T-helper 1 cell treated with Interleukin-12 subunit alpha and Interleukin-12 subunit beta and Interleukin-4 antibody, amounts not matched to agents 30 ng/mL and 1 ng/mL, for 36 hours (primary cell): ENCODE data around the gene NKX3-2. TPM values are rescaled to one million over a fixed set of nuclear protein-coding genes. Genes with fewer than 3 reads are reported as not detected.

Experiments
- intact Hi-C: fragments of 100-400 bp; cut with micrococcal nuclease; formaldehyde crosslinking; loops from one replicate; pipeline ENCODE4 v1.15.1; 2024
- total RNA-seq: library from RNA; stranded (reverse); gene quantifications from 2 replicates; pipeline ENCODE4 v1.2.3, GENCODE V29; 2022

Gene NKX3-2
- total RNA-seq, 1 donor from 2014 or later, result not detected

DNA sequence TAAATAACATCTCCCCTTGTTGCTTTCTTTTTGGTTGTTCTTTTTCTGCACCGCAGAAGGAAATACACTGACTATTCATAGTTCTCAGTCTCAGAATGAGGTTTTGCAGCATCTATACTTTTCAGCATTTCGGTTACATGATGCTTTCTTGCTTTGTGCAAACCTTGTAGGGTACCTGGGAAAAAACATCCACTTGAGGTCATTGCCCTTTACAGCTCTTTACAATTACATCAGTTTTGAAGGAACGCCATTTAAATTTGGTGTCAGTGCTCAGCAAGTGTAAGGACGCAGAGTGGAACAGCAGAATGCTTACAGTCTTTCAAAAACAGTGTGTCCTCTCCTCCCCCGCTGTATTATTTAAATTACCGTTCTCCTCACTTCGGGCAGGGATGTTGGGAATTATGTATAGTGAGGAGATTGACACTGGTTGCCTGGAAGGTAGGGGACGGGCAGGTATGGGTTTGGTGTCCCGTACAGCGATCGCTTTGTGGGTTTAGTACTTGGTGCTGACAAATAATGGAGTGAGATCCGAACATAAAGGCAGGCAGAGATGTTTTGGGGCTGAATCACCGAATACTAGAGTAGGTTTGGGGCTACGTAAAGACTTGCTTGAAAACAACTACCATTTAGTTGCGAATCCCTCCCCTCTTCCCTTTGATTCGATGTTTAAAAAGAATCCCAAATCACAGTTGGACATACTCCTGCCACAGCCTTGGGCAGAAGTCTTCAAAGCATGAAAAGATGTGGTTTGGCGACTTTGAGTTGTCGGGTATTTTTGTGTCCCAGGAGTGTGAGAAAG, 2.0 kb upstream of the NKX3-2 start:
- intact Hi-C loops, result loop anchor here (2.0 to 10.0 kb wide), 2 partner anchors 18 to 882 kb away; no protein-coding TSS in a partner anchor

DNA sequence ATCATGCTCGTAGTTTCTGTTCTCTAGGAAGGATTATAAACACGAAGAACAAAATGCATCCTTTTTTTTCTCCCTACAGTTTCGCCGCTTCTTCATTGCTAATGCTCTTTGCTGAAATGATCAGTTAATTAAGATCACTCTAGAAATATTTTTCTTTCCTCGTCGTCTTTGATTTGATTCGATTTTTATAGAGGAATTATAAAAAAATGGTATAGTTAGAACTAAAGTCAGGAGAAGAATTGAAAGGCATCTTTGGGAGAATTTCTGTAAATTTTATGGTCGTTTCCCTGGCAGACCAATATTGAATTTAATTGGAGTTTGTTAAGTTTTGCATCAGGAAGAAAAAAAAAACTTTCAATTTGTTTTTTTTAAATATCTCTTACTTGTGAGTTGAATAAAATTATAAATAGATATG, 1.1 kb upstream of the NKX3-2 start:
- intact Hi-C loops, result loop anchor here (10.0 kb wide), 1 partner anchor 881 kb away; no protein-coding TSS in a partner anchor

DNA sequence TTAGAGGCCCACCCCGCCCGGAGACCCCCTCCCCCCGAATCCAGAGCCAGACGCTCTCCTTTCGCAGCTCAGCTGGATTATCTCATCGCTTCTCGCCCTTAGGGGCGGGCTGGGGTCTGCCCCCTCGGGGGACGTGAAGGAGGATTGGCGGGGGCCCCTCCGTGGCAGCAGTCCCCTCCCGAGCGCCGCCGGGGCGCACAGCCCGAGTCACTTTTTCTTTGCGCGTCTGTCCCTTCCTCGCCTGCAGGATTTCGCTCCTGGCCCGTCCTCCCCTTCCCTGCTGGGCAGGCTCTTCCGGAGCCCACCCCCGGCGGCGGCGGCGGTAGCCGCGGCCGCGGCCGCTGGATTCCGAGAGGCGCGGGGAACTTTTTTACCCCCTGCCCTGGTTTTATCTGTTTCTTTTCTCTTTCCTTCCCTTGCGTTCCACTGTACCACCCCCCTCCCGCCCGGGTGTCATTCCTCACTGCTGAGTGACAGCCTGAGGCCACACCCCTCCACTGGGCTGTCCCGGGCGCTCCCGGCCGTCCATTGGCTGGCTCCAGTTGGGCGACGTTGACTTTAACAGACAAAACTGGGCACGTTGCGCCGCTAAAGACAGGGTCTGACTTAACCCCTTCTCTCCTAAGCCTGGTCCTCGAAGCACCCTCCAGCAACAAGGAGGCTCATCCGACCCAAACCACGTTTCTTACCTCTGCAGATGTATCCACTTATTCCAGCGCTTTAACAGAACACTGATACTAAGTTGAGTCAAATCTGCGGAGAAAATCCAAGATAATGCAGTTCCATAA, 492 bp upstream of the NKX3-2 start:
- intact Hi-C loops, result loop anchor here (10.0 kb wide), 1 partner anchor 880 kb away; no protein-coding TSS in a partner anchor

- intact Hi-C loops, result loop anchor here (10.0 kb wide), 1 partner anchor 878 kb away; no protein-coding TSS in a partner anchor
These were observed 1.1 kb downstream of the NKX3-2 start for GRCh38 chr4:13543032-13543838.

DNA sequence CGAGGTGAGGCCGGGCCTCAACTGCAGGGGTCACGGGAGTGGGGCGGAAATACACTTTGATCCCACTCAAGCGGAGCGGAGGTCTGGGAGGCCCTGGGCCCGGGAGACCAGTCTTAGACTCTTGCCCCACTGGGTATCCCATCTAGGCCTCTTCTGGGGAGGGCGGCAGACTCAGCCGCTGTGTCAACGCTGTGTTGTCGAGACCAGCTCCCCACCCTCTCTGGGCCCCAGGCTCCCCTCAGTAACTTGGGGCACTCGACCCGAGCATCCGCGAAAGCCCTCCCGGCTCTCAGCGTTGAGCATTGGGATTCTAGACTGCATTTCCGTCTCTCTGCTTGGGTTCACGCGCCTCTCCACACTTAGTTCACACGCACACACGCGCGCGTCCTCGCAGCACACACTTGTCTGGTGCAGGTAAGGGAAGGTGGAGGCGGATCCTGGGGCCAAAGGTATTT, 1.7 kb downstream of the NKX3-2 start:
- intact Hi-C loops, result loop anchor here (10.0 kb wide), 1 partner anchor 878 kb away; no protein-coding TSS in a partner anchor

- intact Hi-C loops, result loop anchor here (10.0 kb wide), 1 partner anchor 877 kb away; no protein-coding TSS in a partner anchor
These were observed 2.4 kb downstream of the NKX3-2 start for GRCh38 chr4:13541720-13542576.

GRCh38 chr4:13541176-13541604, 3.1 kb downstream of the NKX3-2 start:
- intact Hi-C loops, result loop anchor here (10.0 kb wide), 1 partner anchor 876 kb away; no protein-coding TSS in a partner anchor

- intact Hi-C loops, result loop anchor here (10.0 kb wide), 1 partner anchor 876 kb away; no protein-coding TSS in a partner anchor
These were observed 3.7 kb downstream of the NKX3-2 start for GRCh38 chr4:13540446-13541175.

- intact Hi-C loops, result loop anchor here (1.0 to 10.0 kb wide), 2 partner anchors 12 to 875 kb away; no protein-coding TSS in a partner anchor
These were observed 4.5 kb downstream of the NKX3-2 start for GRCh38 chr4:13539619-13540445.

GRCh38 chr4:13539047-13539618, 5.2 kb downstream of the NKX3-2 start:
- intact Hi-C loops, result loop anchor here (1.0 kb wide), 1 partner anchor 11 kb away; no protein-coding TSS in a partner anchor

DNA sequence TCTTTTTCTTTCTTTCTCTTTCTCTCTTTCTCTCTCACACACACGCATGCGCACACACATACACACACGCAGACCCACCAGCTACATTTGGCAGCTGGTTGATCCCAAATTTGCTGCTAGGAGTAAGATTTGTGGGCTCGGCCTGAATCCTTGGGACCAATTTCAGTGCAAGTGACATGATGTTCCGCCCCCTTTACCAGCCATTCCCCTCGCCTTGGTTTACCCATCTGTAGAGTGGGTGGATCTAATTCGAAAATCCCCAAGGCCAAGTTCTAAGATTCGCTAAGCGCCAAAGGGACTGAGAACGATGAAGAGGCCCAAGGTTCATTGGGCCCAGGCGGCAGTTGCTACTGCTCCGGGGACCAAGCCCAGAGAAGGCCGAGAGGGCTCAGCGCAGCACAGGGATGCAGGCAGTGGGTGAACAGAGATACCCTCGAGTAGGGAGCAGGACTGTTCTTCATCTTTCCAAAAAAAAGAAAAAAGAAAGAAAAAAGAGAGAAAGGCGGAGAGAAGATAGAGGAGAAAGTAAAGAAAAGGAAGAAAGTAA, 5.8 kb downstream of the NKX3-2 start:
- intact Hi-C loops, result no loop called here

DNA sequence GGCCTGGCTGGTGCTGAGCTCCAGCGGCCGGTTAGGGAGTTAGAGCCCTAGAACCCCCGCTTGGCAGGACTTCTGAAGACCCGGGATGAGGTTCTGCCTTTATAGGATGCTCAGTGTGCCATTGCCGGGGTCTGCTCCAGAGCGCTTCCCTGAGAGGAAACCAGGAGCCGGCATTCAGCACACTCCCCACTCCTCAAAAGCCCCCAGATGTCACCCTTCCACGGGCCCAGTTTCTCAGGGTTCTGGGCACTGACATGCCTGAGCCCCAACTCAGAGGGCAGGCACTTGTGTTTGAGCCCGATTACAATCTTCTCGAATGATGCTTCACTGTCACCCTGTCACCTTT, 6.5 kb downstream of the NKX3-2 start:
- intact Hi-C loops, result no loop called here

DNA sequence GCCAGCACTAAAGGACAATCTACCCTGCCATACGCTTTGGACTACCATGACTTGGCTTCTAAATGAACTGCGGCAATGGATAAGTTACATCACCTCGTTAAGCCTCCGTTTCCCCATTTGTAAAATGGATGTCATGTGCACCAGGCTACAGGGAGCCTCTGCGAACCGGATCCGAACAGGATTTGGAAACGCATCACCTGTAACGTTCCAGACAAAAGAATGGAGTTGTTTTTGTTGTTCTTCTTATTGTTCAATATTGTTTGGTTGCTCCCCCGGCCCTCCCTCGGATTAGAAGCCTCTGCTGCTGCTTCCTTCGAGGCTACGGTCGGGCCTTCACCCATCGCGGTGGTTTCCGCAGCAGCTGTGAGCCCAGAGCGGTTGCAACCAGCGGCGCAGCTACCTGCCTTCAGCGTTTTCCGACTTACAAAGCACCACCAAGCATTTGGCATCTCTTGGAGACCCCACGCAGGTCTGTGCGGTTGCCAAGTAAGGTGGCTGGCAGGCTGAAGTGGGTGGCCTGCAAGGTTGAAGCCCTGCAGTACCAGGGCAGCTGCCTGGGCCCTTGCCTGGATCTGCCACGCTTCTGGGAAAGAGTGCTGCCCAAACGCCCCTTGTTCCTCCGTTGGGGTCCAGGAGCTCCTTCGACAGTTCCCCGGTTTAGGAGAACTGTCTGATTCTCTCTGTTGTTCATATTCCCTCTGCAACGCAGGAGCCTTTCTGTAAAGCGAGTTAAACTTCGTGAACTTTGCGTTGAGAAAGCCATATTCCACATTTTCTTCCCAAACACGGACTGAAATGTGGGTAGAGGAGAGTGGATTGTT, 7.1 kb downstream of the NKX3-2 start:
- intact Hi-C loops, result no loop called here

DNA sequence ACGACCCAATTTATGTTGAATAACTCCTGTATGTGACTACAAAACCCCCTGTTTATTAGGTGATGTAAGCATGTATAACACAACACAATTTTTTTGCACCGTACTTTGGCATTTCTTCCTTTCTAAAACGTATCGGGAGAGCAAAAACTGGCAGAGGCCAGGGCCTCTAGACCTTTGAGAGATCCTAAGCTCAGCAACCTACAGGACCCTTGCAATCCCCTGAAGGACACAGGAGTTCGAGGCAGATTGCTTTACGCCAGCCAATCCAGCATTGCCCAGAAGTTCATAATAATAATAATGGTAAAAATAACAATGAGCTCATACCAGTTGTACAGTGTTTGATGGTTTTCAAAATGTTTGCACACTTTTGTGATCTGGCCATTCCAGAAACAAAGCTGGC, 7.7 kb downstream of the NKX3-2 start:
- intact Hi-C loops, result no loop called here

DNA sequence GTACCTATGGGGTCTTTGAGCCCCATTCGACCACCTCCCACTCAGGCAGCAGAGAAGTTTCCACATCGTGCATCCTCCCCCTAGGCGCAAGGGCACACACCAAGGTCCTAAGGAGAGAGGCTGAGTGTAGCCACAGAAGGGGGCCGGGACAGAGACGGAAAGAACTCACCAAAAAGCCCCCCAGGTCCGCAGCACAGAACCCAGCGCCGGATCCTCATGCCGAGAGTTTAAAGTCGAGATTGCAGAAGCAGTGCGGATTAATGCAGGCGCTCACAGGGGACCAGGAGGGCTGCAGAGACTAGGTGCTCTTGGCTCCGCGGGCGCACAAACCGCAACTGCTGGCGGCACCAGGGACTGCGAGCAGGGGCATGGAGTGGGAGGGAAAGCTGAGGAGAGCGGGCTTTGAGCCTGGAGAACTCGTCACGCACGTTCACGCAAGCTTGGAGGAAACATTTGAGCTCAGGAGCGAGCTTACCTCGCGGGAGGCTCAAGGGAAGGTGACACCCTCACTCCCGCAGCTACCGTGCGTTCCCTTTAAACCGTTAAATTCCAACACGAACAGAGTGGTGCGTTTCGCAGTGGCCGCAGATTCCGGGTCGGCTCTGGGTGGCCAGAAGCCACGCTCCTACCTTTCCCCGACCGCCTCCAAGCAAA, 8.5 kb downstream of the NKX3-2 start:
- intact Hi-C loops, result no loop called here

DNA sequence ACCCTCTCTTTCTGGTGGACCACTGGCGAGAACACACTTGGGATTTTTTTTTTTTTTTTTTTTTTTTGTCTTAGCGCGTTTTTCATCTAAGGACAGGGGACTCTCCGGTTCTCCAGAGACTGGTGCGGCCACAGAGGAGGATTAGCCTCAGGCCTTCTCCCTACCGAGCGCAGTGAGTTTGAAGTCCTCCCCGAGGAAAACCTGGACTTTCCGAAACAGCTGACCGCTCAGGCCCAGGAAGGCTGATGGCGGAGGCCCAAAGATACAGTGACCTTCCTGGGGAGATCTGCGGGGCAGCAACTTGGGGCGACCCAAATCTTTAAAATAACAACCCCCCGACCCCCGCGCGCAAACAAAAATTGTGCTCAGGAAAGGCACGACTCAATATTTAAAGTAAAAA, 9.2 kb downstream of the NKX3-2 start:
- intact Hi-C loops, result no loop called here
